ENCODE data around the gene SPTB. TPM values are rescaled to one million over a fixed set of nuclear protein-coding genes. Genes with fewer than 3 reads are reported as not detected.

The SPTB gene
- total RNA-seq, 1 donor, result under 0.01 TPM

- no peak overlapping the region for H3K4me3 ChIP-seq (ENCODE audit: low read depth, low read length)
- DNase-seq (ENCODE audit: low read depth), result no peak
- TF ChIP-seq, protein P1, sequence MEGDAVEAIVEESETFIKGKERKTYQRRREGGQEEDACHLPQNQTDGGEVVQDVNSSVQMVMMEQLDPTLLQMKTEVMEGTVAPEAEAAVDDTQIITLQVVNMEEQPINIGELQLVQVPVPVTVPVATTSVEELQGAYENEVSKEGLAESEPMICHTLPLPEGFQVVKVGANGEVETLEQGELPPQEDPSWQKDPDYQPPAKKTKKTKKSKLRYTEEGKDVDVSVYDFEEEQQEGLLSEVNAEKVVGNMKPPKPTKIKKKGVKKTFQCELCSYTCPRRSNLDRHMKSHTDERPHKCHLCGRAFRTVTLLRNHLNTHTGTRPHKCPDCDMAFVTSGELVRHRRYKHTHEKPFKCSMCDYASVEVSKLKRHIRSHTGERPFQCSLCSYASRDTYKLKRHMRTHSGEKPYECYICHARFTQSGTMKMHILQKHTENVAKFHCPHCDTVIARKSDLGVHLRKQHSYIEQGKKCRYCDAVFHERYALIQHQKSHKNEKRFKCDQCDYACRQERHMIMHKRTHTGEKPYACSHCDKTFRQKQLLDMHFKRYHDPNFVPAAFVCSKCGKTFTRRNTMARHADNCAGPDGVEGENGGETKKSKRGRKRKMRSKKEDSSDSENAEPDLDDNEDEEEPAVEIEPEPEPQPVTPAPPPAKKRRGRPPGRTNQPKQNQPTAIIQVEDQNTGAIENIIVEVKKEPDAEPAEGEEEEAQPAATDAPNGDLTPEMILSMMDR (IDR thresholded peaks at IDR 0.05; ENCODE audit: insufficient read depth, low read length), result no peak
Observed at GRCh38 chr14:64708148-64709004, 171.3 kb downstream of the SPTB start.

GRCh38 chr14:64707661-64708060 lies 172.0 kb downstream of the SPTB start:
- peak; percentile 72 for DNase-seq (ENCODE audit: low read depth)
- no peak overlapping the region for H3K4me3 ChIP-seq (ENCODE audit: low read depth, low read length)
- TF ChIP-seq, protein P1 (IDR thresholded peaks at IDR 0.05; ENCODE audit: insufficient read depth, low read length), result no peak

DNA sequence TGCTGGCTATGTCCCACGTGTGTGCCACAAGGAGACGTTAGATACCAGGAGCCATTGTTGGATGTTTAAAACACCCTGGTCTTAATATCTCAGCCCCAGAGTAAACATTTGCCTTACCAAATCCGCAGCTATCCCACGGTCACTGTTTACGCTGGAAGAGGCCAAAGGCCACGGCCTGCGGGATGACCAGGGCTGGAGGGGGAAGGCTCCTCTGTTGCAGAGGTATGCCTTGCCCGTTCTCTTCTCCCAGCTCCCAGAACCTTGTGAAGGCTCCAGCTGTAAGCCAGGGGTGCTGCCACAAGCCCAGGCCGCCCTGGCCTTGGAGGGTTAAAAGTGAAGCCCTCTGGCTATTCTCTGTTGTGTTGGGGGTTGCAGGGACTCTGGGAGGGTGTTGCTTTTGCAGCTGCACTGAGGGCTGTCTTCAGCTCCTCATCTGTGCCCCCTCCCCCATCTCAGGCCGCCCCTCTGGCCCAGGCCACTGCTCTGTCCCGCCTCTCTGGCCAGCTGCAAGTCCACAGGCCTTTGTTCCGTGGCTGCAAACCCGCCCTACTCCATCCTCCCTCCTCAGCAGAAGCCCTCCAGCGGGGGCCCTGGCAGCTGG lies 173.0 kb downstream of the SPTB start:
- no peak for DNase-seq (ENCODE audit: low read depth)
- H3K4me3 ChIP-seq (ENCODE audit: low read depth, low read length), result no peak overlapping the region
- TF ChIP-seq, protein P1 (IDR thresholded peaks at IDR 0.05; ENCODE audit: insufficient read depth, low read length), result no peak

- H3K4me3 ChIP-seq (ENCODE audit: low read depth, low read length), result no peak overlapping the region
- DNase-seq (ENCODE audit: low read depth), result no peak
- TF ChIP-seq, protein P1 (IDR thresholded peaks at IDR 0.05; ENCODE audit: insufficient read depth, low read length), result no peak
Observed at GRCh38 chr14:64706119-64706592, 173.6 kb downstream of the SPTB start.

DNA sequence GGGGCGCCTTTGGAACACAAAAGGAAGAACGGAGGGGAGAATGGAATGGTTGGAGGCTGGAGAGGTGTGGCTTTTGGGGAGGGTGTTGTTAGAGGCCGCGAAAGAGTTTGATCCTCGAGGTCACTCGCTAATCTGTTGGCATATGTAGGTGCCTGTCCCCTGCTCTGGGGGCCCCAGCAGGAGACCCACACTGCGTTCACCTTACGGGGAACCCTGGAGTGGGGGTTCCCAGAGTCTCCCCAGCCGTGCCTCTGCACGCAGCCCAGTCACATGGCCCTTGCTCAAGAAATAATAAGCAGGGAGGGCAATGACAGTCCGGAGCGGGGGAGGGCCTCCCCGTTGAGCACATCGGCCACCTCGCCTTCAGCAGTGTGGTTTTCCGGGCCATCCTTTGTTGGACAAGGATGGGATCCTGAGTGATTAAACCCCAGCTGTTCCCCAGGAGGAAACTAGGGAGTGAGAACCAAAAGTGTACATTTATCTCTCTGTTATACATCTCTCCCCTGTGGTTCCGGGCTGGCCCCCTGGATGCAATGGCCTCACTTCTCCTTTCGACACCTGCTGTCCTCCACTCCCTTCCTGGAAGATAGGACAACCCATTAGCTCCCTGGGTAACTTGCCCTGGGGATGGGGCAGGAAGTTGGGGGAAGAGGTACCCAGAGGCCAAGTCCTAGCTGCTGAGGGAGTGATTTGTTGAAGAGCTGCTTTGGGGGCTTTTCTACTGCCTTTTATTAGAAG lies 174.2 kb downstream of the SPTB start:
- DNase-seq (ENCODE audit: low read depth), result no peak
- H3K4me3 ChIP-seq (ENCODE audit: low read depth, low read length), result peak overlapping the region; percentile 83
- TF ChIP-seq, protein P1 (IDR thresholded peaks at IDR 0.05; ENCODE audit: insufficient read depth, low read length), result no peak

DNA sequence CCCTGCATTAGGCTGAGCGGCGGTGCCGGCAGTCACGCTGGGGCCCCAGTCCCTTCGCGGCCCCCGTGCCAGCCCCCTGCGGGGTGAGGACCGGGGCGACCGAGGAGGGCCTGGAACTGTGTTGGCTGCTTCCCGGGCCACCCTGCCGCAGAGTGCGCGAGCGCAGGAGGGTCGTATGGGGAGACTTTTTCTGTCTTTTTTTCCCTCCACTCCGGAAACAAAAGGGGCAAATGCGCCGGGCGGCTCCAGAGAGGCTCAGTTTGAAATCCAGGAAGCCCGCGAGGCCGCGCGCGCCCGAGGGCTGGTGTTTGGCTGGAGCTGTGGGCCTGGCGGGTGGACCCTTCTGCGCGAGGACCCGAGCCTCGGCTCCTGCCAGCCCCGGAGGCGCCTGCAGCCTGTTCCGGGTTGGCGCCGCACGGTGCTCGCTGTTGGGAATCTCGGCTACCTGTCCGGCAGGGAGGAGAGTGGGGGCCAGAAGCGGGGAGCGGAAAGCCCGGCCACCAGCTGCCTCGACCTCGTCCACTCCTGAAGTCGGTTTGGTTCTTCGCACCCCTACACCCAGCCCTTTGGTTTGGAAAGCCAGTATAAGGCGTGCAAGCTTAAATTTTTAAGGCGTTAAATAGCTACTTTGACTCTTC lies 174.8 kb downstream of the SPTB start:
- DNase-seq (ENCODE audit: low read depth), result no peak
- H3K4me3 ChIP-seq (ENCODE audit: low read depth, low read length), result peak overlapping the region; percentile 83
- TF ChIP-seq, protein P1 (IDR thresholded peaks at IDR 0.05; ENCODE audit: insufficient read depth, low read length), result no peak
